T-helper 1 cell (primary cell): Measurements from ENCODE around the gene CIART.
A peak's percentile ranks its signal among the peaks of the same experiment; 100 is the strongest.
"Not testable (repeated sequence)": the region's sequence is repeated elsewhere in the genome, so short reads cannot be mapped to it uniquely, and the experiment has no call there.

Source experiments
- DNase-seq, 5 donors: peaks; one replicate each; pipeline ENCODE4 v3.0.0-alpha.2; 2012 to 2020

CIART gene

GRCh38 chr1:150311762-150312161 is 29.4 kb downstream of the CIART start:
- DNase-seq: no peak

- not testable (repeated sequence) for DNase-seq
Measured at GRCh38 chr1:150314691-150315090, 32.3 kb downstream of the CIART start.

GRCh38 chr1:150320667-150320978 is 38.3 kb downstream of the CIART start:
- DNase-seq: no peak

GRCh38 chr1:150321826-150322166 is 39.4 kb downstream of the CIART start:
- DNase-seq: peak in 1 of 5 donors; percentile 10

GRCh38 chr1:150322310-150322709 is 40.0 kb downstream of the CIART start:
- DNase-seq: peak in 1 of 5 donors; percentile 63

GRCh38 chr1:150332651-150333290 is 50.4 kb downstream of the CIART start:
- no peak for DNase-seq
